ENCODE data around the gene ABLIM3. TPM values are rescaled to one million over a fixed set of nuclear protein-coding genes. Genes with fewer than 3 reads are reported as not detected.

Gene ABLIM3
- total RNA-seq, 1 experiment from 2014 or later: 7.0 TPM

DNA sequence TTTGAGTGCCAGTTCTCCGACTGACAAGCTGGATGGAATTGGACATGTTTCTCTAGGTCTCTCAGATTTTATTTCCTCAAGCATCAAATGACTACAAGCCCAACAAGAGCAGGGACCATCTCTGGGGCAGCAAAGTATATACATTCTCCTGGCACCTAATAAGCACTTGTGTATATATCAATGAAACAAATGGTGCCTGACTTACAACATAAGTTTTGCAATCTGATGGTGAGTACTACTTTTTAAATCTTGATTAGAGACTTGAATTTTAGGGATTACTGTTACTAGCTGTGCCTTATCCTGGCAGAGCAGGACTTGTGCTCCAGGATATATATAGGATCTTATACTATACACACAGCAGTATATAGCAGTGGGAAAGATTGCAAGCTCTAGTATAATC lies 8.8 kb upstream of the ABLIM3 start:
- DNase-seq (ENCODE audit: extremely low read depth, low read depth): no peak

DNA sequence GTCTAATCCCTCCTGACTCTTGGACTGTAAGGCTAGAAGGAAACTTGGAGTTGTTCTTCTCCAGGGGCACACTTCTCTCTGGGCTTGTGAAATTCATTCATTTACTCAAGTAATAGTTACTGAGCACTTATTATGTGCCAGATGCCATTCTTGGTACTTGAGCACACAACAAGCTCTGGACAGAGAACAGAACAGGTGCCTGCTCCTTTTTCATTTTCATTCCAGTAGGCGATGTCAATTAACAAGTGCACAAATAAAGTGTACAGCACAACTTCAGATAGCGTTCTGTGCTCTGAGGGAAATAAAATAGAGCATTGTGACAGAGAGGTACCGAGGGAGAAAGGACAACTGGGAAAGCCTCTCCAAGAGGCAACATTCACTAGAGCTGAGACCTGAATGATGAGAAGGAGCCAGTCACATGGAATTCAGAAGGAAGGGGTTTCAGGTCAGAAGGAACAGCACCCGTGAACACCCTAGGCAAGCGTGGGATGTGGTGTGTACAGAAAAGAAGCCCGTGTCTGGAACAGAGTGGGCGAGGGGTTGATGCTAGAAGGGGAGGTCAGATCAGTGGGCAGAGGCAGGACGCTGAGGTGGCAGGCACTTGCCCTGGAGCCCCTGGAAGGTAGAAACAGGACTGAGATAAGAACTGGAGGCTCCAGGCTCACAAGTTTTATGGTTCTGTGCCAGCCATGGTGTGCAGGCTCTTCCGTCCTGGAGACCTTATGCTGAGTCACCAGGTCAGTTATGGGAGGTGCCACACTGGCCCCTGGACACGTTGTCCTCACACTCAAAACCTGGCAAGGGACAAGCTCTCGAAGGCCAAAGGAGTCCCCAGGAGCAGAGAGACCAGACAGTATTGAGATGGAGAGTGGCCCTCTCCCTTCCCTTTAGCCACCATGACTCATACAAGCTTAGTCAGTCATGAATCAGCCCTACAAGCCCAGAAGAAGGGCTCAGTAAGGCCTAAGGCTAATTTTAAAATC lies 7.2 kb upstream of the ABLIM3 start:
- peak; percentile 66 for DNase-seq (ENCODE audit: extremely low read depth, low read depth)

DNA sequence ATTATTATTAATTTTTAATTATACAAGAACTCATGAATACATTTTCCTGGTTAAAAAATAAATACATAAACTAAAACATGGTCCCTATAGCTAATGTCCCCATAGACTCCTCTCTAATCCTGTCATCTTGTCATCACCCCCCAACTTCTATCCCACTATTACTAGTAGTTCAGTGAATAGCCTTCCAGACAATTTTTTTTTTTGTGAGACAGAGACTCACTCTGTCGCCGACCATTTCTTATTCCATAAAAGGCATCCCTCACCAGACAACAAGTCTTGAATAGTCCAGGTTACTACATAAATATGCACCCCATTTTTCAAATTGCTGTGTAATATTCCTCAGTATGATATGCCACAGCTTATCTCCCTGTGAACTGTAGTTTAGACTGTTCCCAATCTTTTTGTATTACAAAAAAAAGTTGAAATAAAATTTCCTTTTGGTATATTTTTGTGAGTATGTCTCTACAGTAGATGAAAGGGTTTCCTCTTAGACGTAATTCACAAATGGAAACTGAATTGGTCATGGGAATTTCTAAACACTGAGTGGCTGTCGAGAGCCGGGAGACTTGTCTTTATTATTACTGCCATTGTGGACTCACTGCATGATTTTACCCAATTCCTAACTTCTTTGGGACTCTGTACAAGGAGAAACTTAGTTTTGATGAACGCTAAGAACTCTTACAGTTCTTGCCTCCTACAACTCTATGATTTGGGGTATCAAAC lies 6.4 kb upstream of the ABLIM3 start:
- DNase-seq (ENCODE audit: extremely low read depth, low read depth): no peak

DNA sequence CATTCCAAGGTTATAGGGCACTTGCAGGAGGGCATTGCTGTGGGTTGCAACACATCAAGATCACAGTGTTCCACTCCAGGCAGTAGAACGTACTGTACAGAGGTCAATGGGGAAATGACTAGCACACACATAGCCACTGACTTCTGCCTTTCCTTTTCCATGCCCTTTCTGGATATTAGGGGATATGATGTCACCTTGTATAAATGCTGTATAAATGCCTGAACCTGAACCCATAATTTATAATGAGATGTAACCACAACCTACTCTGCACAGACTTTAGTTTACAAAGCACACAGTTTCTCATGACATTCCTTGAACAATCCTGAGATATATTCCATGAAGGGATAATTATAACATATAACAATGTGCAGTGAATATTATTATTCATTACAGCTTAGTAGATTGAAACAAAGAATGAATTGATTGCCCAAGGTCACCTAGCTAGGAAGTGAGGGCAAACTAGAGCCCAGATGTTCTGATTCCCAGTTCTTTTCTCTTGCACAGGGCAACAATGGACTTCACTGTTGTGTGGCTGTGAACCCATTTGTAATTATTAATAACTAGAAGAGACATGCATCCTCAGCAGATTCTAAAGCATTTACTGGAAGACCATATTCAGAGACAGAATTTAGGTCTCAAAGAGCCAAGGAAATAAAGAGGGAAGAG lies 5.6 kb upstream of the ABLIM3 start:
- DNase-seq (ENCODE audit: extremely low read depth, low read depth): no peak

GRCh38 chr5:149138182-149138923 lies 2.9 kb upstream of the ABLIM3 start:
- no peak for DNase-seq (ENCODE audit: extremely low read depth, low read depth)

DNA sequence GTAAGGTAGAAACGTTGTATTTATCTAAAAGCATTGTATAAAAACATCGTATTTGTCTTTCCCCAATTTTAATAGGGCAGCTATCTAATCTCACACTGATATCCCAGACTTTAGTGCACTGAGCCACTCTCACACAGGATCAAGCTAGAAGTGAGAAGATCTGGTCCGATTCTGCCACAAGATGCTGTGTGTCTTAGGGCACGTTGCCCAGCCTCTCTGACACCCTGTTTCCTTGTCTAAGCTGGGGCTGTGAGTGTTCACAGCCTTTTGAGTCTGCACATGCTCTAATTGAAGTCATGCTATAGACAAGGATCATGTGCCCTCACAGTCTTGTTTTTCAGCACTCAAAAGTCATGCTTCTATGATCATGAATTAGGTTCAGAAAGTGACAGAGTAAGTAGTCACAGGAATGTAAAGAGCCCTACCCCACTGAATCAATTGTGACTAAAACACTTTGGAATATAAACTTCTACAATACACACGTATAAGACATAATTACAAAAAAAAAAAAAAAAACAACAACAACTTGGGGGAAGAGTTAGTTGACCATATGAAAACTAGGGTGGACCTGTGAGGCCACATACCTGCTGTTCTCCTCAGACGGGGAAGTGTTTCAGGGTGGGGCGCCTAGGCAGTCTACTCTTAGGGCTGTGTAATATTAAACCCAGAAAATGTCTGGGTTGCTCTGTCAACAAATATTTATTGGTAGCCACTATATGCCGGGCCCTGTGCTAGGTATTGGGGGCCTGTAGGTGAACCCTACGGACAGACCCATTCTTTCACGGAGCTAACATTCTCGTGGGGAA lies 893 bp upstream of the ABLIM3 start:
- no peak for DNase-seq (ENCODE audit: extremely low read depth, low read depth)

DNA sequence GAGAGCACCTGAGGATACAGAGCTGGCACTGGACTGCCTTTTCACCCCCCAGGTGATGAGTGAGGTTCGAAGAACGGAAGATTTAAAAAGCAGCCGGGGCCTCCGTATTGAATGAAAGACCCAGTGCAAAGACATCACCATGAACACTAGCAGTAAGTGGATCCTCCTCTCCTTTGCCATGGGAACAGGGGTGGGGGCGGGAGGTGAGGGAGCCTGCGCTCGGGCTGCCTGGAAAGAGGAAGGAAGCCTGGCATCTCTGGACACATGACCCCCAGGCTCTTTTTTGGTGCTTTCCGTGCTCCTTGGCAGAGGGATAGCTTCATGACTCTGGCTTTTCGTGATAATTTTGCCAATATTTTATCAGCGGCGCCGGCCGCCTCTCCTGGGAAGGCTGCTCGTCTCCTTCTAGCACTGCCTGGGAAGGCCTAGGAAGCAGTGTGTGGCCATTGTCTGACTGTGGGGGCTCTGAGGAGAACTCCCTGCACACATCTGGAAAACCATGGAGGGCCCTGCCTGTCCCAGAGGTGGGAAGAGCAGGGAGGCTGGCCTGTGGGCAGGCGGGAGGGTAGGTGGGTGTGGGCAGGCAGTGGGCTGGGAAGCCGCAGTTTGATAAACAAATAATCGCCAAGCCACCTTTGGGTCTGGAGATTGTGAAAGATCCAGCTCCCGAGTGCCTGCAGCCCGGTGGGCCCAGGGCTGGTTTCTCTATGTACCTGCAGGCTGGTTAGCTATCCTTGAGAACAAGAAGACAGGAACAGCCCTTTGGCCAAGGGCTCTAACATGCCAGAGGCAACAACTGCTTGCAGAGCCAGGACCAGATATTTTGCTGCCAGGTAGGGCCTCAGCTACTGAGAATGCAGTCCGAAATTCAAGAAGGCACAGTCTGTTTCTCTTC lies 911 bp downstream of the ABLIM3 start:
- no peak for DNase-seq (ENCODE audit: extremely low read depth, low read depth)

DNA sequence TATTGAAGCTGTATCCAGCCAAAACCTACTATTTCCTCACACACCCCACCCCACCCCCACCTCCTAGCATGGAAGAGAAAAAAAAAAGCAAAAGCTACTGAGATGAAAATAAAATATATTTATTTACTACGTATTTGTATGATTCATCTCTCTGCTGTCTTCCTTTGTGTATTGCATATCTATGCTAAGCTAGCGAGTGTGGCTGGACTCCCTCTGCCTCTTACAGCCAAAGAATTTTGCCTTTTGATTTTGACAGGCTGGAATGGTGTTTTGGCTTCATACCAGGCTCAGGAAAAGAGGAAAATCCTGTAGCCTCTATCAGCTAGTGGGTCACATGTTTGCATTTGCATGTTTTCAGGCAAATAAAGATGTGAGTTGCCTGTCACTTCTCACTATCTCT lies 2.2 kb downstream of the ABLIM3 start:
- no peak for DNase-seq (ENCODE audit: extremely low read depth, low read depth)

- DNase-seq (ENCODE audit: extremely low read depth, low read depth): no peak
These were observed 3.3 kb downstream of the ABLIM3 start for GRCh38 chr5:149144637-149145036.

- DNase-seq (ENCODE audit: extremely low read depth, low read depth): no peak
These were observed 3.8 kb downstream of the ABLIM3 start for GRCh38 chr5:149145138-149145537.

GRCh38 chr5:149147676-149148075 lies 6.4 kb downstream of the ABLIM3 start:
- no peak for DNase-seq (ENCODE audit: extremely low read depth, low read depth)

DNA sequence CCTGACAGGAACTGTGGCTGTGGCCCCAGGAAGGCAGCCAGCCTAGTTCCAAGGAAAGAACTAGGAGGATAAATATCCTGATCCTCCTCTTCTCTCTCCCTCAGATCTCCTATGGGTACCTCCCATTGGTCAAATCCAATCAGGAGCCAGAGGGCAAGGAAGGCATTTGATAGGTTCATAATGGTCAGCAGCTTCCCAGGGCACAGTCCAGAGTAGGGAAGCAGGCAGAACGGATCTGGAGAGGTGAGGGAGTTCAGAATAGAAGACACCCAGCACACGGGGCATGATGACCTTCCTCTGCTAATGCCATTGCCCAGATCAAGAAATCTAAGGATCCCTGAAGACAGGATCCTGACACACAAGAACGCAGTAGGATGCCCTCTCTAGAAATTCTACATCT lies 8.6 kb downstream of the ABLIM3 start:
- no peak for DNase-seq (ENCODE audit: extremely low read depth, low read depth)

DNA sequence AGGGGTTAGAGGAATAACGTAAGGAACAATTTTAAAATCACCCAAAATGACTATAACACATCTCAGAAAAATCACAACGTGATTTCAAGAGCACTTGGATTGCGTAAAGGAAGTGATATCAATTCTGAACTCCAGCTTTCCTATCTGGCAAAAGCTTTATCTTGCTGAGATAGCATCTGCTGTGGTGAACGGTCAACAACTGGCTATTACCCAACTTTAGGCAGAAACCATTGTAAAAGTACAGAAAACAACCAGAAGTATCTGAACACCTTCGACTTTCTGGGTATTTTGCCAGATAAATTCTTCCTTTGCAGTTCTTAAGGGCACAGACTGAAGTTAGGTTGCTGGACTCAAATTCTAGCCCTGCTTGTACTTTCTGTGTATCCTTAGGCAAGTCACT lies 9.2 kb downstream of the ABLIM3 start:
- no peak for DNase-seq (ENCODE audit: extremely low read depth, low read depth)

DNA sequence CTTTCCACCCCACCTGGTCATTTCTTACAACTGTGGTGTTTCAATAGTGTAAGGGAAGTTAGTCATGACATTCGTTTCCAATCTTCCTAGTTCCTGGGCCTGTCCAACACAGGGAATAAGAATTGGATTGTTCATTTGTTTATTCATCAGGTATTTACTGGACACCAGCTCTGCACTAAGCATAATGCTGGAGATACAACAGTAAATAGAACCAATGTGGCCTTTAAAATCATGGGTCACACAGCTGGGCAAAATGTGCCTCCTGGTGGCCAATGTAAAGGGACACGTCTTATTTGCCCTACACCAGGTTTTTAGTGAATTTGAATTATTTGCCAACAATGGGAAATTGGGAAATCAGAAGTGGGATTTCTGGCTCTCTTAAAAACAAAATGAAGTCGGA lies 10.4 kb downstream of the ABLIM3 start:
- no peak for DNase-seq (ENCODE audit: extremely low read depth, low read depth)

DNA sequence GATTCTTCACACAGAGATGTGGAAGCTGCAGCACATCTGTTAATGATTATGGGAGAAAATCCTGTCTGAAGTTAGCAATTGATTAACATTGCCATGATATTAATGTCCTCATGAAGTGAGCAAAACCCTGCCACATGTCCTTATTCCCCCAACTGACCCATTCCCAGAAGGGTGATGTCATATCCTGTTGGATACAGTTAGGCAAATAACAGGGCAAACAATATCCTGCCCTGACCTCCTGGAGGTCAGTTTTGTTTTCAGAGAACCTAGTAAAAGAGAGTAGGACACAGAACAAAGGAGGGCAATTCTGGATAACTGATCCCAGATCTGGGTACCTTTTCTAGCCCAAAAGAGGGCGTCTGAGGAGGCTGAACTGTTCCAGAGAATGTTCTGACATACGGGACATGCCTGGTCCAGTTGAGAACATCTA lies 11.0 kb downstream of the ABLIM3 start:
- no peak for DNase-seq (ENCODE audit: extremely low read depth, low read depth)

DNA sequence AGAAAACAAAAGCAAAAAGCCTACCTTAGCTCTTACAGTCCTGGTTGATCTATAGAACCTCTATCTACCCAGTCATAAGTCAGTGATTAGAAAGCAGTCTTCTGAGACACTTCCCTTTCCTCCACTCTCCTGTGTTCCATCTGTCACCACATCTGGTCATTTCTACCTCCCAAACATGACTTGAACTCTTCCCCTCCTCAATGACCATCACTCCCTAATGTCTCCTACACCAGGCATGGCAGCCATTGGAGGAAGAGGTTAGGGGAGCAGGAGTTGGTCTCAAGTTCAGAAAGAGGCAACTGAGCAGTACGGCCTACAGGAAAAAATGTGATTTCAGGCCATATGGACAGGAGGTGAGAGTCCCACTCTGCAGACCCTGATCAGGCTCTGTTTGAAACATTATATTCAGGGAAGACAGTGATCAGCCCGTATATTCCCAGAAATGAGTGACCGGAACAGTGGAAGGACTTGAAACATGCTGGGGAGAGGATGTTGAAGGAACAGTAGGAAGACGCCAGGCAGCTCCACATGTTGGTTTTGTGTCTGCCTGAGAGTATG lies 12.0 kb downstream of the ABLIM3 start:
- no peak for DNase-seq (ENCODE audit: extremely low read depth, low read depth)

DNA sequence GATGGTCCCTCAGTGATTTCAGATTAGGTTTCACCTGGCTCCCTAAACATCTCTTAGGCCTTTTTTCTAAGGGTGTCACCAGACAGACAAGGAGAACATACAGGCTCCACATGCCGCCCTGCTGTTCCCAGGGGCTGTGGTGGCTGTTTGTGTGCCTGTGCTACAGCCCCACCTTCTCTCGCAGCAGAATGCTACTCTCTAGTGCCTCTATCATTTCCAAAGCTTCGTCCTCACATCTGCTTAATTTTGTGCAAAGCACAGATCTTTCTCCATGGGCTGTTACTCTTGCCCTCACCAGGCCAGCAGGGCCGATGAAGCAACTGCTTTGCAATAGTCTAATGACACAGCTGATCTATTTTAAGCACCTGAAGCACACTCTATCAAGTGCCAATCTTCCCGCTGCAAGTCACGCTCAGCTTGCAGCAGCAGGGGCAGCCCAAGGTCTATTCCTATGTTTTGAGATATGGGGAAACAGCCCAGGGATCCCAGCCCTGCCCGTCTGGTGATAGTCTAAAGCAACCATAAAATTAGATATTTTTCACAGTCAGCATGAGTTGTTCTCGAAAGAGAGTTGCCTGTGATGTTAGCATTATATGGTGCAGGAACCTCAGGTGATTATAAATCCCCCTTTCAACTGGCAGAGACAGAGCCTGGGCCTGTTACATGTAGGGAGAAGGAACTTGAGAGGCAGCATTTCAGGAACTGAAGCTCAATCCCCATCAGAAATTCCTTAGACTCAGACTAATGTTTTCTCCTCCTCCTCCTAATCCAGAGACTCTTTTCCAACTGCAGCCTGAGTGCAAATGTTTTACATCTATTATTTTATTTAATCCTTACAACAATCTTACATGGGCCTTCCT lies 12.7 kb downstream of the ABLIM3 start:
- DNase-seq (ENCODE audit: extremely low read depth, low read depth): peak; percentile 91
